Heart left ventricle (tissue), 16 donors: ENCODE data around the gene GRIFIN. TPM values are rescaled to one million over a fixed set of nuclear protein-coding genes. Genes with fewer than 3 reads are reported as not detected.

Source experiments
- ATAC-seq, 4 donors: fragments of 200-7000 bp; cut with Tn5 transposase; one replicate each; pipeline ENCODE4 v1.9.1; 2020 to 2022; ENCODE audit warnings: moderate library complexity in 4 of 4, mild to moderate bottlenecking in 3 of 4, moderate number of reproducible peaks in 1 of 4
- DNase-seq, 5 donors: peaks; one replicate each; pipeline ENCODE4 v3.0.0-alpha.2; 2020
- H3K27ac ChIP-seq, 12 donors: fragments of 200-600 bp; sonication (generic) in 4 of 12; one replicate each; pipeline versions ENCODE4 v1.5.0 to v1.8.0; 2016 to 2022; ENCODE audit warnings: mild to moderate bottlenecking in 2 of 12
- H3K27me3 ChIP-seq, 9 donors: fragments of 200-600 bp; sonication (generic) in 2 of 9; one replicate each; pipeline versions ENCODE4 v1.5.1 to v1.8.0; 2016 to 2022; ENCODE audit warnings: mild to moderate bottlenecking in 3 of 9
- H3K36me3 ChIP-seq, 9 donors: fragments of 200-600 bp; sonication (generic) in 2 of 9; one replicate each; pipeline versions ENCODE4 v1.5.0 to v1.8.0; 2018 to 2022; ENCODE audit warnings: mild to moderate bottlenecking in 2 of 9
- H3K4me1 ChIP-seq, 12 donors: fragments of 200-600 bp; sonication (generic) in 4 of 12; one replicate each; pipeline versions ENCODE4 v1.5.0 to v1.8.0; 2016 to 2022; ENCODE audit warnings: mild to moderate bottlenecking in 3 of 12
- H3K4me3 ChIP-seq, 12 donors: fragments of 200-600 bp; sonication (generic) in 4 of 12; one replicate each; pipeline versions ENCODE4 v1.5.0 to v1.8.0; 2017 to 2022; ENCODE audit warnings: mild to moderate bottlenecking in 9 of 12, moderate library complexity in 4 of 12
- H3K9me3 ChIP-seq, 12 donors: fragments of 200-600 bp; sonication (generic) in 4 of 12; one replicate each; pipeline versions ENCODE4 v1.5.0 to v1.8.0; 2016 to 2022; ENCODE audit warnings: mild to moderate bottlenecking in 1 of 12
- POLR2A ChIP-seq, 2 donors: fragments of 450-650 bp; IDR thresholded peaks; one replicate each; pipeline ENCODE4 v1.6.1; 2017; ENCODE audit warnings: antibody characterized with exemption in 2 of 2, mild to moderate bottlenecking in 2 of 2, moderate library complexity in 2 of 2
- WGBS, 4 donors: extraction: QIAGEN DNeasy Blood & Tissue Kit in 2 of 4; methylation state at CpG; one replicate each; pipeline versions ENCODE4 v1.1.5 to v1.1.7; 2013 to 2018; 5-methylcytosine and 5-hydroxymethylcytosine counted together
- intact Hi-C, 10 donors: fragments of 100-400 bp; cut with DNase I; formaldehyde crosslinking; loops; one replicate each; pipeline versions ENCODE4 v1.11.1 to v1.14.2; 2022
- polyA plus RNA-seq, 2 donors: library from polyadenylated mRNA; stranded (reverse); fragments of 200-250 nt; gene quantifications; one replicate each; pipeline ENCODE4 v1.2.3, GENCODE V29; 2013
- total RNA-seq, 9 donors: library from RNA; depleted of rRNA in 2 of 9; stranded (reverse); fragments of >200 nt in 2 of 9; fragmentation: NEBNext Ultra II Directional in 3 of 9; extraction: Animal tissue kit (Norgen Biotek cat#: 25700) in 3 of 9; gene quantifications; one replicate each; pipeline versions ENCODE4 v1.1.0 to v1.2.4, GENCODE V29; 2016 to 2023
- TF ChIP-seq, protein P1 (sequence below), 12 donors: fragments of 200-600 bp; sonication (generic) in 4 of 12; IDR thresholded peaks; one replicate each; pipeline versions ENCODE4 v1.5.0 to v1.8.0; 2018 to 2022; ENCODE audit warnings: antibody characterized with exemption in 12 of 12, mild to moderate bottlenecking in 5 of 12
- donor health status: ischemic (EF 13 %, LVEDD 7.1; RV severe dilation, severe dysfunction).
- donor health status: healthy with polysubstance abuse.
- donor health status: DM: no; HTN: yes; CAD: no.
- donor health status: DM: no; HTN: no; CAD: no.
- donor health status: ischemic (EF 25% LVEDD 6.9; RV normal size, moderate dysfunction).
- donor health status: ischemic (EF 25% LVEDD 5.7; RV mildly dilated, moderate dysfunction).
- donor health status: healthy.
- donor health status: DM: yes; HTN: yes; CAD: no.
- donor health status: ischemic (EF 35%, LVEDD 5.7; RV mildly dilated, moderate dysfunction).
- donor health status: nonischemic (EF 11% LVEDD 7.7; RV severe dilation, severe dysfunction).
- donor health status: DM: yes; HTN: yes; CAD: no.
- donor health status: PGD.
- donor health status: ischemic (EF 29% LVEDD 5.4; RV normal size, mild dysfunction).
- donor health status: nonischemic (EF 23%, LVEDD 6.1; RV moderate dilation, normal function).

GRIFIN gene
- total and polyA plus RNA-seq, 11 donors, result not detected

GRCh38 chr7:2501947-2502646 lies 25.9 kb upstream of the GRIFIN start:
- no peaks in the 10 kb centered on the region for H3K9me3 ChIP-seq
- peaks cover 0 to 11% (median 0%) of the 10 kb centered on the region in 9 donors for H3K27me3 ChIP-seq
- no peaks in the 10 kb centered on the region for H3K36me3 ChIP-seq
- TF ChIP-seq POLR2A (IDR thresholded peaks at IDR 0.05), result no peak
- TF ChIP-seq, protein P1, sequence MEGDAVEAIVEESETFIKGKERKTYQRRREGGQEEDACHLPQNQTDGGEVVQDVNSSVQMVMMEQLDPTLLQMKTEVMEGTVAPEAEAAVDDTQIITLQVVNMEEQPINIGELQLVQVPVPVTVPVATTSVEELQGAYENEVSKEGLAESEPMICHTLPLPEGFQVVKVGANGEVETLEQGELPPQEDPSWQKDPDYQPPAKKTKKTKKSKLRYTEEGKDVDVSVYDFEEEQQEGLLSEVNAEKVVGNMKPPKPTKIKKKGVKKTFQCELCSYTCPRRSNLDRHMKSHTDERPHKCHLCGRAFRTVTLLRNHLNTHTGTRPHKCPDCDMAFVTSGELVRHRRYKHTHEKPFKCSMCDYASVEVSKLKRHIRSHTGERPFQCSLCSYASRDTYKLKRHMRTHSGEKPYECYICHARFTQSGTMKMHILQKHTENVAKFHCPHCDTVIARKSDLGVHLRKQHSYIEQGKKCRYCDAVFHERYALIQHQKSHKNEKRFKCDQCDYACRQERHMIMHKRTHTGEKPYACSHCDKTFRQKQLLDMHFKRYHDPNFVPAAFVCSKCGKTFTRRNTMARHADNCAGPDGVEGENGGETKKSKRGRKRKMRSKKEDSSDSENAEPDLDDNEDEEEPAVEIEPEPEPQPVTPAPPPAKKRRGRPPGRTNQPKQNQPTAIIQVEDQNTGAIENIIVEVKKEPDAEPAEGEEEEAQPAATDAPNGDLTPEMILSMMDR (IDR thresholded peaks at IDR 0.05), result no peak
- H3K4me1 ChIP-seq, result peaks cover 0 to 14% (median 2%) of the 10 kb centered on the region in 12 donors
- intact Hi-C loops, result no loop called here
- H3K27ac ChIP-seq, result no peak overlapping the region
- H3K4me3 ChIP-seq, result no peak overlapping the region
- DNase-seq (no peak), ATAC-seq (no peak)
- WGBS, 4 donors, result 88 to 97% (median 90%) methylated on average over 5 to 9 of the region's 9 CpGs

DNA sequence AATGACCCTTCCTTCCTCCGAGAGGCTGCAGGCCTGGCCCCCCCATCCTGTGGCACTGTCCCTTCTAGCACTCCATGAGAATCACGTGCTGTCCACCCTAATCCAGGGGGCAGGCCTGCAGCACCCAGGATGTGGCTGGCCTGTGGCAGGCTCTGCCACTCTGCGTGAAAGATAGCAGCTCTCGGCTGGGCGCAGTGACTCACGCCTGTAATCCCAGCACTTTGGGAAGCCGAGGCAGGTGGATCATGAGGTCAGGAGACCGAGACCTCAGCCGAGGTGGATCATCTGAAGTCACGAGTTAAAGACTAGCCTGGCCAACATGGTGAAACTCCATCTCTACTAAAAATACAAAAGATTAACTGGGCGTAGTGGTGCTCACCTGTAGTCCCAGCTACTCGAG lies 24.5 kb upstream of the GRIFIN start:
- Histone ChIP-seq H3K4me3 (no peak overlapping the region), H3K4me1 (peaks cover 0 to 14% (median 2%) of the 10 kb centered on the region in 12 donors), H3K9me3 (no peaks in the 10 kb centered on the region), H3K27ac (no peak overlapping the region), H3K27me3 (peaks cover 0 to 11% (median 0%) of the 10 kb centered on the region in 9 donors), H3K36me3 (no peaks in the 10 kb centered on the region)
- DNase-seq, result no peak
- no peak for TF ChIP-seq POLR2A (IDR thresholded peaks at IDR 0.05)
- TF ChIP-seq, protein P1 (IDR thresholded peaks at IDR 0.05), result no peak
- intact Hi-C loops, result no loop called here
- no peak for ATAC-seq
- 93 to 94% (median 94%) methylated on average over 12 of the region's 12 CpGs for WGBS, 4 donors

GRCh38 chr7:2499719-2500430 lies 23.7 kb upstream of the GRIFIN start:
- Histone ChIP-seq H3K27ac (no peak overlapping the region), H3K36me3 (no peaks in the 10 kb centered on the region), H3K4me1 (peaks cover 0 to 14% (median 2%) of the 10 kb centered on the region in 12 donors), H3K4me3 (no peak overlapping the region), H3K9me3 (no peaks in the 10 kb centered on the region), H3K27me3 (peaks cover 0 to 11% (median 0%) of the 10 kb centered on the region in 9 donors)
- ATAC-seq, result no peak
- no peak for DNase-seq
- TF ChIP-seq, protein P1 (IDR thresholded peaks at IDR 0.05), result no peak
- no peak for TF ChIP-seq POLR2A (IDR thresholded peaks at IDR 0.05)
- intact Hi-C loops, result no loop called here
- WGBS, 4 donors, result 89 to 93% (median 91%) methylated on average over 24 to 27 of the region's 27 CpGs

- DNase-seq, result no peak
- TF ChIP-seq, protein P1 (IDR thresholded peaks at IDR 0.05), result no peak
- TF ChIP-seq POLR2A (IDR thresholded peaks at IDR 0.05), result no peak
- 89 to 95% (median 92%) methylated on average over 7 of the region's 7 CpGs for WGBS, 4 donors
- intact Hi-C loops, result no loop called here
- peaks cover 0 to 21% (median 7%) of the 10 kb centered on the region in 12 donors for H3K4me1 ChIP-seq
- ATAC-seq, result no peak
- H3K36me3 ChIP-seq, result no peaks in the 10 kb centered on the region
- no peak overlapping the region for H3K27ac ChIP-seq
- H3K4me3 ChIP-seq, result no peak overlapping the region
- no peaks in the 10 kb centered on the region for H3K9me3 ChIP-seq
- peaks cover 0 to 11% (median 0%) of the 10 kb centered on the region in 9 donors for H3K27me3 ChIP-seq
These were observed 23.0 kb upstream of the GRIFIN start for GRCh38 chr7:2499181-2499580.
